Activated T-cell treated with anti-CD3 and anti-CD28 coated beads, Interleukin-2, amount 50 U/mL, for 48 hours (primary cell): ENCODE data around the gene OR4C6.
A peak's percentile ranks its signal among the peaks of the same experiment; 100 is the strongest.

Source experiments
- DNase-seq, 2 experiments: peaks; one replicate each; pipeline ENCODE4 v3.0.0-alpha.2; 2020

Gene OR4C6

GRCh38 chr11:55661901-55662300 is at the start of gene OR4C6:
OR4C6 (plus strand) TSS chr11:55662201; CDS start chr11:55665167, 2,966 bp downstream.
- DNase-seq: no peak

- no peak for DNase-seq
These were observed 37.5 kb upstream of the OR4C6 start for GRCh38 chr11:55624531-55624930.

- no peak for DNase-seq
These were observed 27.2 kb upstream of the OR4C6 start, which contains the start of gene OR4P4 for GRCh38 chr11:55634813-55635212. OR4P4 (plus strand) TSS chr11:55635113.

DNA sequence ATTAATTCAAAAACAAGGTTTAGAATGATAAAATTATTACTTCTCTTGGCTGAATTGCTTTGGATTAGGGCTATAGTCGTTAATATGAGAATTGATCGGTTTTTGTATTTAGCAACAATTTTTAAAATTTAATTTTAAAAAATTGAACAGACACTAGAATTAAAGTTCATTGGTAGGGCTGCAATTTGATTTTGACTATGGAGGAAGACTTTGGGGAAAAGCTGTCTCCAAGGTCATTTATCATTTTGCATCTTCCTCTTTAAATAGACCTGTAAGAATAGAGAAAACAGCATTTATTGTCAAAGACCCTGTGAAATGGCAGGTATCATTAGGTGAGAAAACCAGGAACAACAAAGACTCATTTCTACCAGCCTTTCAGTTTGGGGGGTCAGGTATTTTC is 14.0 kb upstream of the OR4C6 start, which contains the start of gene OR4S2:
TSS of gene OR4S2 (plus strand) at position 301 of the 400 bp plus-strand sequence. CDS start 2,577 bp downstream, outside the sequence.
- no peak for DNase-seq

- no peak for DNase-seq
These were observed 9.4 kb upstream of the OR4C6 start for GRCh38 chr11:55652560-55652959.

- no peak for DNase-seq
These were observed 6.9 kb upstream of the OR4C6 start for GRCh38 chr11:55655096-55655495.

DNA sequence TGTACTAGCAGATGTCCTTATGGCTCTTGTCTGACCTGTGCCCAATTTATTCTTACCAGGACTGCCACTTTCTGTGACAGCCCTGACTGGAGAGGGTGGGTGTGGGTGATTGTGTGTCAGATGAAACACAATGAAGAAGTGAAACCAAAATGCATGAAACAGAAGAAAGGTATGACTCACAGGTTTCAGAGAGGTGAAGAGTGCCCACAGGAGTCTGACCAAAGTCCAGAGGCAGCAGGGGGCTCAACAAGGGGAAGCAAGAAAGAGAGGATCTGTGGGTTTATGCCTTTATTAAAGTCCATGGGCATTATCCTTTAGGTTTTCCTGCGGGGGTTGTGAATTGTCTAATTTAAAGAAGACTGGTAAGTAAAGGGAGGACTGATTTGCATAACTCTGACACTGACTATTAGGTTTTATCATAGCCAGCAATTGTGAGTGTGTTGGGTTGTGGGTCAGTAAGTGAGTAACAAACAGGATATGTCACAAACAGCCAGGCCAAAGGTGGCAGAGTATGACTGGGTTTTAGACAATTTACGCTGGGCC is 3.9 kb upstream of the OR4C6 start:
- DNase-seq: no peak

DNA sequence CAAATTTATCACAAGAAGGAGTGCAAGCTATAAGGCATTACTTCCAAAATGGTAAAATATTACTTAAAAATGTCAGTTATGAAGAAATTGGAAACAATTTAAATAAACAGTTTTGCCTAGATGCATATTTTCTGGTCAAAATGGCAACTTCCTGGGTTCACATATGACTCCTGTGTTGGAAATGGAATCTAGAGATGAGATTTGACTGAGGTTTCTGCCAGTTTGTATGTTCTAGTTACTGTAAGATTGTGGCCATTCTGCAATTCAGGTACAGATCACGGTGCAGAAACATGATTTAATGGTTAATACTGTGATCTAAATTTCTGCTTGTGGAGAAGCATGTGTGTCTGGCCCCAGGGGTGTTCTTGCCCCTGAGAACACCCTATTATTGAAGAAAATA is 3.4 kb upstream of the OR4C6 start:
- no peak for DNase-seq

DNA sequence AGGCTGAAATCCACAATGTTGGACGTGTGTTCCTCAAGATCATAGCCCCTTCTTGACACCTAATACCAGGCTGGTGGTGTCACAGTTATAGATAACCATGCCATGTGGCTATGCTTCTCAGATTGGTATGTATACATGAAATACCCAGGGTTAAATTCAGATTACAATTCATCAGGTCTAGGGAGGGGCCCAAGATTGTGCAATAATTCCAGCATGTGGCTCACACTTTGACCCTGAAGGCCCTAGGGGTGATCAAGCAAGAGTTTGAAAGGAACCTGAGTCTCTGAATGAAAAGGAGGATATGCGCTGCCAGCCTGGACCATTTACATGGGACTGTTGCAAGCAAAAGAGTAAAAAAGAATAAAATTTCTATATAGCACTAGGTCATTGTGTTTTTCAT is 7.4 kb downstream of the OR4C6 start:
- no peak for DNase-seq

DNA sequence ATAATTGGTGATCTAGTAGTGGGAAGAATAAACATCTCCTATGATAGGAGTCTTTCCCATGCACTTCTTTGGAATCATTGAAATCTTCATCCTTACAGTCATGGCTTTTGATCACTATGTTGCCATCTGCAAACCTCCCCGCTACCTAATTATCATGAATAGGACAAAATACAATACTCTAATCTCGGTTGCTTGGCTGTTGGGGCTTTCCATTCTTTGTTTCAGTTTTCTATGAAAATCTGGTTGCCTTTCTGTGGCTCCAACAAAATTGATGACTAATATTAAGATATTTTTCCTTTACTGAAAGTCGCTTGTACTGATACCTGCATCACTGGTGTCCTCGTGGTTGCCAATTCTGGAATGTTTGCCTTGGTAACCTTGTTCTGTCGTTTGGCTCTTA is 11.9 kb downstream of the OR4C6 start:
- DNase-seq: no peak

GRCh38 chr11:55697817-55698216 is 35.8 kb downstream of the OR4C6 start:
- no peak for DNase-seq

- DNase-seq: no peak
These were observed 39.4 kb downstream of the OR4C6 start for GRCh38 chr11:55701429-55701828.

DNA sequence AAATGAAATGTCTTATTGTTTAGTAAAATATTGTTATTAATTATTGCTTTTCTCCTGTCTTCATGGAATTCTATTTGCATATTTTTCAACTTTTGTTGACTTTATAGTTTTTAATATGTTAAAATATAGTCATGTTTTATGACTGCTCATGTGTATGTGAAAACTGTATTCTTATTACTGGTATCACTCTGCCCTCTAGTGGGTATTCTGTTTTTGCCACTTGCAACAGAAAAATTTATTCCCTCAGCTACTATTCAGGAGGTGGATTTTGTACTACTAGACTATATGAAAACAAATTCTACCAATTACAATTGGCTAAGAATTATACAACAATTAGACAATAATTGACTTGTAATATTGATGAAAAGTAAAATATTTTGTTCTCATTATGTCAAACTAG is 45.0 kb downstream of the OR4C6 start:
- DNase-seq: no peak

DNA sequence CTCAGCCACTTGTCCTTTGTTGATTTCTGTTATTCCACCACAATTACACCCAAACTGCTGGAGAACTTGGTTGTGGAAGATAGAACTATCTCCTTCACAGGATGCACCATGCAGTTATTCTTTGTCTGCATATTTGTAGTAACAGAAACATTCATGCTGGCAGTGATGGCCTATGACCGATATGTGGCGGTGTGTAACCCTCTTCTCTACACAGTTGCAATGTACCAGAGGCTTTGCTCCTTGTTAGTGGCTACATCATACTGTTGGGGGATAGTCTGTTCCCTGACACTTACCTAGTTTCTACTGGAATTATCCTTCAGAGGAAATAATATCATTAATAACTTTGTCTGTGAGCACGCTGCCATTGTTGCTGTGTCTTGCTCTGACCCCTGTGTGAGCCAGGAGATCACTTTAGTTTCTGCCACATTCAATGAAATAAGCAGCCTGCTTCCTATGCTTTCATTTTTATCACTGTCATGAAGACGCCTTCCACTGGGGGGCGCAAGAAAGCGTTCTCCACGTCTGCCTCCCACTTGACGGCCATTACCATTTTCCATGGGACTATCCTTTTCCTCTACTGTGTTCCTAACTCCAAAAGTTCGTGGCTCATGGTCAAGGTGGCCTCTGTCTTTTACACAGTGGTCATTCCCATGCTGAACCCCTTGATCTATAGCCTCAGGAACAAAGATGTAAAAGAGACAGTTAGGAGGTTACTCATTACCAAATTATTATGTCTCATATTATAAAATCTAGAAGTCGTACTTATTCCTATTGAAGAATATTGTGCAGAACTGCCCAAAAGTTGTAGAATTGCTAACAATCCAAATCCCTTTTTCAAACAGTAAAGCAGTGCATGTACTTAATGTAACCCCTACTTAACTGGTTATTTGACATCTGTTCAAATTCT is 53.2 kb downstream of the OR4C6 start:
- DNase-seq: peak in 1 of 2 experiments; percentile 19
